ENCODE data around the gene TMEM88.

- TF ChIP-seq POLR2A (IDR thresholded peaks at IDR 0.05; ENCODE audit: borderline replicate concordance, extremely low read depth, insufficient read depth, insufficient read length) (no peak), SRF (IDR thresholded peaks at IDR 0.05; ENCODE audit: low read depth) (no peak), JUND (IDR thresholded peaks at IDR 0.05) (no peak), CEBPB (IDR thresholded peaks at IDR 0.05; ENCODE audit: low read depth) (no peak), SP1 (IDR thresholded peaks at IDR 0.05; ENCODE audit: low read depth) (no peak), YY1 (IDR thresholded peaks at IDR 0.05; ENCODE audit: extremely low read depth, insufficient replicate concordance, low read depth, low read length) (no peak), EZH2 (IDR thresholded peaks at IDR 0.05) (no peak), POLR2AphosphoS5 (IDR thresholded peaks at IDR 0.05; ENCODE audit: low read depth, low read length) (no peak), SIN3A (IDR thresholded peaks at IDR 0.05; ENCODE audit: low read depth) (no peak)
- TF ChIP-seq, protein P1, sequence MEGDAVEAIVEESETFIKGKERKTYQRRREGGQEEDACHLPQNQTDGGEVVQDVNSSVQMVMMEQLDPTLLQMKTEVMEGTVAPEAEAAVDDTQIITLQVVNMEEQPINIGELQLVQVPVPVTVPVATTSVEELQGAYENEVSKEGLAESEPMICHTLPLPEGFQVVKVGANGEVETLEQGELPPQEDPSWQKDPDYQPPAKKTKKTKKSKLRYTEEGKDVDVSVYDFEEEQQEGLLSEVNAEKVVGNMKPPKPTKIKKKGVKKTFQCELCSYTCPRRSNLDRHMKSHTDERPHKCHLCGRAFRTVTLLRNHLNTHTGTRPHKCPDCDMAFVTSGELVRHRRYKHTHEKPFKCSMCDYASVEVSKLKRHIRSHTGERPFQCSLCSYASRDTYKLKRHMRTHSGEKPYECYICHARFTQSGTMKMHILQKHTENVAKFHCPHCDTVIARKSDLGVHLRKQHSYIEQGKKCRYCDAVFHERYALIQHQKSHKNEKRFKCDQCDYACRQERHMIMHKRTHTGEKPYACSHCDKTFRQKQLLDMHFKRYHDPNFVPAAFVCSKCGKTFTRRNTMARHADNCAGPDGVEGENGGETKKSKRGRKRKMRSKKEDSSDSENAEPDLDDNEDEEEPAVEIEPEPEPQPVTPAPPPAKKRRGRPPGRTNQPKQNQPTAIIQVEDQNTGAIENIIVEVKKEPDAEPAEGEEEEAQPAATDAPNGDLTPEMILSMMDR (IDR thresholded peaks at IDR 0.05 in 2 of 3, conservative IDR thresholded peaks at IDR 0.05 in 1 of 3; ENCODE audit: borderline replicate concordance in 1 of 3, insufficient read depth in 1 of 3, low read depth in 2 of 3, low read length in 2 of 3) = no peak
Measured at GRCh38 chr17:7881276-7882054, 26.6 kb downstream of the TMEM88 start.

Data from HCT116 (cell line).